SK-N-SH (cell line): ENCODE data around the gene HLF. TPM values are rescaled to one million over a fixed set of nuclear protein-coding genes. Genes with fewer than 3 reads are reported as not detected.

Experiments used
- CTCF ChIA-PET: fragments of 300-600, 350-600 bp; formaldehyde crosslinking; extraction: SDS; loops from one replicate; lab custom pipeline; 2021; lab: Yijun Ruan, JAX
- POLR2A ChIA-PET: fragments of 350-600 bp; sonication (Branson Sonifier 250); formaldehyde crosslinking; extraction: SDS; loops from one replicate; lab custom pipeline; 2020; ENCODE audit warnings: antibody characterized with exemption, inconsistent platforms; lab: Yijun Ruan, JAX
- DNase-seq: peaks from one replicate; pipeline ENCODE4 v3.0.0; 2012
- H2AFZ ChIP-seq: fragments of 200-600 bp; sonication (generic); 2 replicates; pipeline ENCODE4 v1.8.1; 2016; ENCODE audit warnings: antibody characterized with exemption, mild to moderate bottlenecking, low read depth
- H3F3A ChIP-seq: fragments of 200-600 bp; sonication (generic); replicated peaks from 2 replicates; pipeline ENCODE3; 2016; ENCODE audit warnings: antibody characterized with exemption, mild to moderate bottlenecking; ENCODE audit not compliant: insufficient read depth
- H3K27ac ChIP-seq, 2 experiments: fragments of 200-500 bp in 1 of 2; fragments of 200-600 bp in 1 of 2; sonication (Bioruptor generic) in 1 of 2; sonication (generic), shearing (Covaris generic) in 1 of 2; 2 replicates each; pipeline versions ENCODE4 v1.5.1 to v1.6.1; 2014 to 2016; ENCODE audit warnings: low read depth in 2 of 2, inconsistent platforms in 1 of 2, low read length in 1 of 2, mild to moderate bottlenecking in 1 of 2, mixed read lengths in 1 of 2
- H3K27me3 ChIP-seq: fragments of 200-600 bp; sonication (generic), shearing (Covaris generic); 2 replicates; pipeline ENCODE4 v1.6.1; 2016; ENCODE audit warnings: mixed run types; ENCODE audit not compliant: insufficient read depth
- H3K36me3 ChIP-seq, 2 experiments: fragments of 200-500 bp in 1 of 2; fragments of 200-600 bp in 1 of 2; sonication (Bioruptor generic) in 1 of 2; sonication (generic) in 1 of 2; replicated peaks in 1 of 2; 2 replicates each; pipeline versions ENCODE3 to v1.5.1; 2014 to 2016; ENCODE audit warnings: low read length in 1 of 2, mild to moderate bottlenecking in 1 of 2; ENCODE audit not compliant: insufficient read depth in 2 of 2, control insufficient read depth in 1 of 2
- H3K4me1 ChIP-seq, 2 experiments: fragments of 200-500 bp in 1 of 2; fragments of 200-600 bp in 1 of 2; sonication (Bioruptor generic) in 1 of 2; sonication (generic), shearing (Covaris generic) in 1 of 2; 2 replicates each; pipeline versions ENCODE4 v1.5.1 to v1.6.1; 2014 to 2016; ENCODE audit warnings: low read depth in 1 of 2, low read length in 1 of 2, mixed run types in 1 of 2; ENCODE audit not compliant: insufficient read depth in 2 of 2, control insufficient read depth in 1 of 2
- H3K4me2 ChIP-seq: fragments of 200-600 bp; sonication (generic), shearing (Covaris generic); 2 replicates; pipeline ENCODE4 v1.6.1; 2017; ENCODE audit warnings: mixed run types
- H3K4me3 ChIP-seq, 2 experiments: fragments of 200-500 bp in 1 of 2; fragments of 200-600 bp in 1 of 2; sonication (Bioruptor generic) in 1 of 2; sonication (generic), shearing (Covaris generic) in 1 of 2; 2 replicates each; pipeline versions ENCODE4 v1.5.1 to v1.8.1; 2014 to 2016; ENCODE audit warnings: low read depth in 2 of 2, inconsistent platforms in 1 of 2, low read length in 1 of 2, mild to moderate bottlenecking in 1 of 2, mixed read lengths in 1 of 2, moderate library complexity in 1 of 2
- H3K79me2 ChIP-seq: fragments of 200-600 bp; sonication (generic); 2 replicates; pipeline ENCODE4 v1.8.1; 2017; ENCODE audit warnings: mild to moderate bottlenecking; ENCODE audit not compliant: insufficient read depth
- H3K9ac ChIP-seq: fragments of 200-600 bp; sonication (generic); 2 replicates; pipeline ENCODE4 v1.6.1; 2017; ENCODE audit warnings: mixed run types
- H3K9me2 ChIP-seq: fragments of 200-600 bp; sonication (generic); 2 replicates; pipeline ENCODE4 v1.6.1; 2017; ENCODE audit warnings: mixed run types
- H3K9me3 ChIP-seq: fragments of 200-600 bp; sonication (generic); 2 replicates; pipeline ENCODE4 v1.6.1; 2017; ENCODE audit warnings: mixed run types, mild to moderate bottlenecking, moderate library complexity
- H4K20me1 ChIP-seq: fragments of 200-600 bp; sonication (generic); 2 replicates; pipeline ENCODE4 v1.6.1; 2017; ENCODE audit warnings: mild to moderate bottlenecking, mixed run types; ENCODE audit not compliant: insufficient read depth
- CHD2 ChIP-seq: fragments of 150-350 bp; IDR thresholded peaks from 2 replicates; pipeline ENCODE4 v1.6.1; 2018; ENCODE audit warnings: low read length; ENCODE audit not compliant: partially characterized antibody
- ELF1 ChIP-seq: IDR thresholded peaks from 2 replicates; pipeline ENCODE4 v1.4.0; 2012
- GABPA ChIP-seq: IDR thresholded peaks from 2 replicates; pipeline ENCODE4 v1.4.0; 2012; ENCODE audit warnings: low read depth, mild to moderate bottlenecking
- IRF3 ChIP-seq: fragments of 150-350 bp; IDR thresholded peaks from 2 replicates; pipeline ENCODE4 v1.6.1; 2016; ENCODE audit warnings: mild to moderate bottlenecking, low read depth, low read length
- POLR2AphosphoS5 ChIP-seq: IDR thresholded peaks from 2 replicates; pipeline ENCODE4 v1.6.1; 2012; ENCODE audit warnings: low read depth, low read length
- RAD21 ChIP-seq: IDR thresholded peaks from 2 replicates; pipeline ENCODE4 v1.6.1; 2012; ENCODE audit warnings: mild to moderate bottlenecking, low read length
- RXRA ChIP-seq: IDR thresholded peaks from 2 replicates; pipeline ENCODE4 v1.4.0; 2012; ENCODE audit warnings: low read depth, mild to moderate bottlenecking, borderline replicate concordance
- YY1 ChIP-seq: IDR thresholded peaks from 2 replicates; pipeline ENCODE4 v1.4.0; 2012; ENCODE audit warnings: low read depth, mild to moderate bottlenecking
- ZBTB33 ChIP-seq: IDR thresholded peaks from 2 replicates; pipeline ENCODE4 v1.4.0; 2012; ENCODE audit warnings: low read depth, borderline replicate concordance
- WGBS: methylation state at CpG from one replicate; pipeline ENCODE4 v1.1.6; 2017; ENCODE audit warnings: low lambda C conversion rate; 5-methylcytosine and 5-hydroxymethylcytosine counted together
- polyA plus RNA-seq, 3 experiments: library from polyadenylated mRNA; depleted of rRNA; stranded (reverse); fragments of >200 nt; gene quantifications; 2 replicates each; pipeline ENCODE4 v1.2.3, GENCODE V29; 2012
- TF ChIP-seq, protein P1 (sequence below): IDR thresholded peaks from 2 replicates; pipeline ENCODE4 v1.4.0; 2012; ENCODE audit warnings: low read depth
- TF ChIP-seq, protein P2 (sequence below): IDR thresholded peaks from 2 replicates; pipeline ENCODE4 v1.4.0; 2012; ENCODE audit warnings: low read depth, borderline replicate concordance

Gene HLF
- polyA plus RNA-seq, 1 of the 3 experiments (the other 2 are of a cell fraction) = 0.03 TPM

- TF ChIP-seq IRF3 (no peak), RXRA (no peak), ELF1 (no peak)
Measured at GRCh38 chr17:55304171-55304859, 39.6 kb downstream of the HLF start (continued).

DNA sequence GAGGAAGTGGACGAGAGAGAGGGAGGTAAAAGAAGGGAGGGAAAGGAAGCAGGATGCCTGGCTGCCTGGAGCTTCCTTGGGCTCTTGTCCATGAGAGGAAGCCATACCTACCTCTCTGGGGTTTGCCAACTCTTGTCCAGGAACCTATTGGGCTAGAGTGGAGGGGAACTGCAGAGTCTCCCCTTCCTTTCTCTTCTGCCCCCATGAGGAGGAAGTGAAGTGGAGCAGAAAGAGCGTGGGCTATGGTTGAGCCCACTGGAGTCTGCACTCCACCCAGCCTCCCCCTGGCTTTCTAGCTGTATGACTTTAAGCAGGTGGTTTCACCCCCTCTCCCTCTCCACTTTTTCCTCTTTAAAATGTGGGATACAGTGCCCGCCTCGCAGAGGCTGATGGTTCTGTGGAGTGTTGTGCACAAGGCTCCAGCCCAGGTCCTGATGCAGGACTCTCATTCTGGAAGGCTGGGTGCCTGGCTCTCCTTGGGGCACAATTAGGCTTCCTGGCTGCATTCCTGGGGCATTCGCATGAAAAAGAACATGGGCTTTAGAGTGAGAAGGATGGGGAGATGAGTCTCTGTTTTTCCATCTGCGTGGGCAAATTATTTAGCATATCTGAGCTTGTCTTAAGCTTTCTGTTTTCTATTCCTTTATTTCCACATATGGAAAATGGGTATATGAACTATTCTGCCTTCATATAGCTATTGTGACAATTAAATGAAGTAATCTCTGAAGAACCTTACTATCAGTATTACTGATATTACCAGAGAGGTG, 40.7 kb downstream of the HLF start:
- Histone ChIP-seq H3K27ac (no peak overlapping the region), H3K79me2 (no peaks in the 10 kb centered on the region), H2AFZ (no peak overlapping the region), H3K27me3 (no peaks in the 10 kb centered on the region), H3F3A (no peaks in the 10 kb centered on the region), H3K4me2 (no peak overlapping the region), H3K9me3 (no peaks in the 10 kb centered on the region), H3K9ac (no peak overlapping the region), H3K4me1 (no peaks in the 10 kb centered on the region; a peak in 1 of 4 replicates), H4K20me1 (no peaks in the 10 kb centered on the region), H3K9me2 (no peaks in the 10 kb centered on the region), H3K36me3 (no peaks in the 10 kb centered on the region), H3K4me3 (no peak overlapping the region)
- TF ChIP-seq IRF3 (no peak), ELF1 (no peak), CHD2 (no peak)
- TF ChIP-seq, protein P1, sequence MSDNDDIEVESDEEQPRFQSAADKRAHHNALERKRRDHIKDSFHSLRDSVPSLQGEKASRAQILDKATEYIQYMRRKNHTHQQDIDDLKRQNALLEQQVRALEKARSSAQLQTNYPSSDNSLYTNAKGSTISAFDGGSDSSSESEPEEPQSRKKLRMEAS = no peak
- POLR2A ChIA-PET = interaction anchor here (0.6 kb wide), 1 partner anchor 31 kb away, joined by 3 read pairs; no protein-coding TSS in a partner anchor
- DNase-seq = no peak
- CTCF ChIA-PET = interaction anchor here (0.7 to 4.5 kb wide), 6 partner anchors 8 to 312 kb away, joined by 3 to 22 read pairs (median 4); no protein-coding TSS in a partner anchor
- 44% methylated on average over 6 of the region's 6 CpGs for WGBS

DNA sequence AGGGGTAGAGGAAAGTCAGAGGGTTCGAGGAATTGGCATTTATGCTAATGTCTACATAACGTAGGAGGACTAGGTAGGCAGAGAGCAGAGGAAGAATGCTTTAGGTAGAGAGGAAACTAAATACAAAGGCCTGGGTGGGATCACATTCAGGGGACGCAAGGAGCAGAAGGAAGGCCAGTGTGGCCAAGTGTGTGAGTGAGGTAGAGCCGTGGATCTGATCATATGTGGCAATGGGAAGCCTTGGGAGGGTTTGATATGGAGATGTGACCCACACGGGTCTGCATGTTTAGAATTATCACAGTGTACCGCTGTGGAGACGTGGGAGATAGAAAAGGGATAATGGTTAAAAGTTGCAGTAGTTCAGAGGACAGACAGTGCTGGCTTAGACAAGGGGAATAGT, 43.1 kb downstream of the HLF start:
- no peak overlapping the region for H3K9ac ChIP-seq
- no peaks in the 10 kb centered on the region for H3F3A ChIP-seq
- H3K36me3 ChIP-seq = no peaks in the 10 kb centered on the region
- no peaks in the 10 kb centered on the region; a peak in 1 of 4 replicates for H3K4me1 ChIP-seq
- DNase-seq = no peak
- ChIA-PET POLR2A (no interaction called here), CTCF (no interaction called here)
- H3K27me3 ChIP-seq = no peaks in the 10 kb centered on the region
- no peaks in the 10 kb centered on the region for H3K9me2 ChIP-seq
- H3K4me3 ChIP-seq = no peak overlapping the region
- 51% methylated on average over 7 of the region's 7 CpGs for WGBS
- no peak overlapping the region for H3K27ac ChIP-seq
- H3K9me3 ChIP-seq = no peaks in the 10 kb centered on the region
- no peak overlapping the region for H2AFZ ChIP-seq
- TF ChIP-seq, protein P2, sequence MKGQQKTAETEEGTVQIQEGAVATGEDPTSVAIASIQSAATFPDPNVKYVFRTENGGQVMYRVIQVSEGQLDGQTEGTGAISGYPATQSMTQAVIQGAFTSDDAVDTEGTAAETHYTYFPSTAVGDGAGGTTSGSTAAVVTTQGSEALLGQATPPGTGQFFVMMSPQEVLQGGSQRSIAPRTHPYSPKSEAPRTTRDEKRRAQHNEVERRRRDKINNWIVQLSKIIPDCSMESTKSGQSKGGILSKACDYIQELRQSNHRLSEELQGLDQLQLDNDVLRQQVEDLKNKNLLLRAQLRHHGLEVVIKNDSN = no peak
- TF ChIP-seq GABPA (no peak), CHD2 (no peak), RAD21 (no peak), YY1 (no peak), POLR2AphosphoS5 (no peak), RXRA (no peak), ZBTB33 (no peak)
- TF ChIP-seq, protein P1 = no peak
- no peaks in the 10 kb centered on the region for H3K79me2 ChIP-seq
- no peaks in the 10 kb centered on the region for H4K20me1 ChIP-seq
- H3K4me2 ChIP-seq = no peak overlapping the region
